ENCODE results near the gene MATN1.

Gene MATN1

GRCh38 chr1:30695439-30695841 lies 27.9 kb downstream of the MATN1 start:
- TF ChIP-seq GABPA (IDR thresholded peaks at IDR 0.05; ENCODE audit: low read depth) (no peak), SPI1 (IDR thresholded peaks at IDR 0.05; ENCODE audit: borderline replicate concordance, low read depth) (no peak), CTCF (IDR thresholded peaks at IDR 0.05; ENCODE audit: insufficient read depth, low read length) (no peak), POLR2AphosphoS5 (IDR thresholded peaks at IDR 0.05; ENCODE audit: low read depth) (no peak), REST (IDR thresholded peaks at IDR 0.05; ENCODE audit: insufficient replicate concordance, low read depth) (no peak)
- no peak for DNase-seq (ENCODE audit: low read depth in 1 of 2, low spot score in 1 of 2)
- H3K27me3 ChIP-seq (ENCODE audit: insufficient read depth, poor library complexity, severe bottlenecking), result peaks cover 2% of the 10 kb centered on the region
- no peak overlapping the region for H3K27ac ChIP-seq (replicated peaks)
- H3K4me3 ChIP-seq (replicated peaks; ENCODE audit: insufficient read depth, low read length), result no peak overlapping the region

GRCh38 chr1:30694280-30695175 lies 28.9 kb downstream of the MATN1 start:
- Histone ChIP-seq H3K27me3 (ENCODE audit: insufficient read depth, poor library complexity, severe bottlenecking) (peaks cover 2% of the 10 kb centered on the region), H3K4me3 (replicated peaks; ENCODE audit: insufficient read depth, low read length) (no peak overlapping the region), H3K27ac (replicated peaks) (no peak overlapping the region)
- no peak for DNase-seq (ENCODE audit: low read depth in 1 of 2, low spot score in 1 of 2)
- TF ChIP-seq SPI1 (IDR thresholded peaks at IDR 0.05; ENCODE audit: borderline replicate concordance, low read depth), result no peak
- no peak for TF ChIP-seq GABPA (IDR thresholded peaks at IDR 0.05; ENCODE audit: low read depth)
- TF ChIP-seq POLR2AphosphoS5 (IDR thresholded peaks at IDR 0.05; ENCODE audit: low read depth), result no peak
- no peak for TF ChIP-seq REST (IDR thresholded peaks at IDR 0.05; ENCODE audit: insufficient replicate concordance, low read depth)
- TF ChIP-seq CTCF (IDR thresholded peaks at IDR 0.05; ENCODE audit: insufficient read depth, low read length), result no peak

GRCh38 chr1:30693822-30694221 lies 29.6 kb downstream of the MATN1 start:
- DNase-seq (ENCODE audit: low read depth in 1 of 2, low spot score in 1 of 2), result no peak
- Histone ChIP-seq H3K4me3 (replicated peaks; ENCODE audit: insufficient read depth, low read length) (no peak overlapping the region), H3K27ac (replicated peaks) (no peak overlapping the region), H3K27me3 (ENCODE audit: insufficient read depth, poor library complexity, severe bottlenecking) (peaks cover 2% of the 10 kb centered on the region)
- no peak for TF ChIP-seq CTCF (IDR thresholded peaks at IDR 0.05; ENCODE audit: insufficient read depth, low read length)
- TF ChIP-seq SPI1 (IDR thresholded peaks at IDR 0.05; ENCODE audit: borderline replicate concordance, low read depth), result no peak
- TF ChIP-seq GABPA (IDR thresholded peaks at IDR 0.05; ENCODE audit: low read depth), result no peak
- no peak for TF ChIP-seq REST (IDR thresholded peaks at IDR 0.05; ENCODE audit: insufficient replicate concordance, low read depth)
- TF ChIP-seq POLR2AphosphoS5 (IDR thresholded peaks at IDR 0.05; ENCODE audit: low read depth), result no peak
